GM12878 (cell line): ENCODE measurements around the gene CNRIP1.

ENCODE experiments used
- CTCF ChIP-seq, 3 experiments: IDR thresholded peaks in 2 of 3; conservative IDR thresholded peaks in 1 of 3; 2 replicates each; pipeline ENCODE4 v1.5.1; 2011; ENCODE audit warnings: low read depth in 3 of 3, low read length in 3 of 3, mild to moderate bottlenecking in 3 of 3, control low read depth in 2 of 3, moderate library complexity in 2 of 3, inconsistent platforms in 1 of 3, mixed read lengths in 1 of 3; ENCODE audit not compliant: control insufficient read depth in 2 of 3, insufficient read depth in 1 of 3; ENCODE audit errors: extremely low read depth in 1 of 3
- EP300 ChIP-seq, 2 experiments: fragments of 150-350 bp in 1 of 2; IDR thresholded peaks; 2 replicates each; pipeline ENCODE4 v1.6.1; 2011 to 2012; ENCODE audit warnings: low read depth in 2 of 2, low read length in 2 of 2, borderline replicate concordance in 1 of 2, improper control_type of control experiment in 1 of 2, inconsistent platforms in 1 of 2; ENCODE audit not compliant: control insufficient read depth in 1 of 2
- ESRRA ChIP-seq: IDR thresholded peaks from 2 replicates; pipeline ENCODE4 v1.6.1; 2012; ENCODE audit warnings: mild to moderate bottlenecking, low read length, improper control_type of control experiment
- EZH2 ChIP-seq: IDR thresholded peaks from 2 replicates; pipeline ENCODE4 v1.6.1; 2012; ENCODE audit warnings: low read depth, mild to moderate bottlenecking, control low read depth, inconsistent platforms, low read length, borderline replicate concordance; ENCODE audit not compliant: control insufficient read depth
- NFYB ChIP-seq: IDR thresholded peaks from 2 replicates; pipeline ENCODE4 v1.6.1; 2011; ENCODE audit warnings: low read depth, mild to moderate bottlenecking, low read length, improper control_type of control experiment, moderate library complexity; ENCODE audit not compliant: insufficient read depth
- POLR2A ChIP-seq: IDR thresholded peaks from 2 replicates; pipeline ENCODE4 v1.6.1; 2011; ENCODE audit warnings: low read depth, mild to moderate bottlenecking, low read length
- RFX5 ChIP-seq: IDR thresholded peaks from 2 replicates; pipeline ENCODE4 v1.6.1; 2011; ENCODE audit warnings: low read depth, low read length, improper control_type of control experiment
- SRF ChIP-seq, 2 experiments: IDR thresholded peaks; 2 replicates each; pipeline ENCODE4 v1.6.1; 2011; ENCODE audit warnings: low read depth in 2 of 2, low read length in 2 of 2, mild to moderate bottlenecking in 1 of 2, moderate library complexity in 1 of 2
- ZNF217 ChIP-seq: fragments of 450-650 bp; IDR thresholded peaks from 2 replicates; pipeline ENCODE4 v1.6.1; 2017; ENCODE audit warnings: antibody characterized with exemption, mild to moderate bottlenecking
- TF ChIP-seq, protein P1 (sequence below): IDR thresholded peaks from 2 replicates; pipeline ENCODE4 v1.6.1; 2012; ENCODE audit warnings: mild to moderate bottlenecking, low read depth, low read length

DNA sequence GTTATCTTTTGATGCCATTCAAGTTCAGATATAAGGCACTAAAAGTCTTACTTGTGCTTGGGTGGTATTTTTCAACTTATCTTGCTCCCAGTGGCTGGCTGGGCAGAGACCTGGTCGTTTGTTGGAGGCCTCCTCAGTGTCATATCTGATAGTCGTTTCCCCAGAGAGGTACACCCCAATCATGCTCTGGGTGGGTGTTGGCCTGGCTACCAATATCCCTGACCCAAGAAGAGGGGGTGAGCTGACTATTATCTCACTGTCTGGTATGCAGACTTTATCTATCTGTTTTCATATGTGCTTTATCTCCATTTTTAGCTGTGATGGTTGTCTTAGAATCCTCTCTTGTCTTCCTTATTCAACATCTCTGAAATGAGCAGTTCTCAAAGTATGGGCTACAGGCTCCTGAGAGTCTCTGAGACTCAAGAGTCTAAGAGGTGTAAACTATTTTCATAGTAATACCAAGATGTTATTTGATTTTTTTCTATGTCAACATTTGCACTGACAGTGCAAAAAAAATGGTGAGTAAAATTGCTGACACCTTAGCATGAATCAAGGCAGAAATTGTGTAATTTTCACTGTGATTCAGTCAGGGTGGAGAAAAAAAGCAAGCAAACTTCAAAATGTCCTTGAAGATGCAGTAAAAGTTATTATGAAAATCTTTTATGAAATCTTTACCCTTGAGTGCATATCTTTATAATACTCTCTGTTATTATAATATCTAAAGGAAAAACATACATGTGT, 33.1 kb upstream of the CNRIP1 start:
- TF ChIP-seq ZNF217 (no peak), SRF (IDR thresholded peaks at IDR 0.05; ENCODE audit: low read depth in 2 of 2, low read length in 2 of 2) (no peak), RFX5 (no peak), EZH2 (no peak), CTCF (IDR thresholded peaks at IDR 0.05 in 2 of 3, conservative IDR thresholded peaks at IDR 0.05 in 1 of 3; ENCODE audit: control insufficient read depth in 2 of 3, extremely low read depth in 1 of 3, insufficient read depth in 1 of 3, low read depth in 3 of 3, low read length in 3 of 3) (no peak), EP300 (IDR thresholded peaks at IDR 0.05; ENCODE audit: borderline replicate concordance in 1 of 2, control insufficient read depth in 1 of 2, low read depth in 2 of 2, low read length in 2 of 2) (no peak), POLR2A (no peak), NFYB (no peak), ESRRA (no peak)
- TF ChIP-seq, protein P1, sequence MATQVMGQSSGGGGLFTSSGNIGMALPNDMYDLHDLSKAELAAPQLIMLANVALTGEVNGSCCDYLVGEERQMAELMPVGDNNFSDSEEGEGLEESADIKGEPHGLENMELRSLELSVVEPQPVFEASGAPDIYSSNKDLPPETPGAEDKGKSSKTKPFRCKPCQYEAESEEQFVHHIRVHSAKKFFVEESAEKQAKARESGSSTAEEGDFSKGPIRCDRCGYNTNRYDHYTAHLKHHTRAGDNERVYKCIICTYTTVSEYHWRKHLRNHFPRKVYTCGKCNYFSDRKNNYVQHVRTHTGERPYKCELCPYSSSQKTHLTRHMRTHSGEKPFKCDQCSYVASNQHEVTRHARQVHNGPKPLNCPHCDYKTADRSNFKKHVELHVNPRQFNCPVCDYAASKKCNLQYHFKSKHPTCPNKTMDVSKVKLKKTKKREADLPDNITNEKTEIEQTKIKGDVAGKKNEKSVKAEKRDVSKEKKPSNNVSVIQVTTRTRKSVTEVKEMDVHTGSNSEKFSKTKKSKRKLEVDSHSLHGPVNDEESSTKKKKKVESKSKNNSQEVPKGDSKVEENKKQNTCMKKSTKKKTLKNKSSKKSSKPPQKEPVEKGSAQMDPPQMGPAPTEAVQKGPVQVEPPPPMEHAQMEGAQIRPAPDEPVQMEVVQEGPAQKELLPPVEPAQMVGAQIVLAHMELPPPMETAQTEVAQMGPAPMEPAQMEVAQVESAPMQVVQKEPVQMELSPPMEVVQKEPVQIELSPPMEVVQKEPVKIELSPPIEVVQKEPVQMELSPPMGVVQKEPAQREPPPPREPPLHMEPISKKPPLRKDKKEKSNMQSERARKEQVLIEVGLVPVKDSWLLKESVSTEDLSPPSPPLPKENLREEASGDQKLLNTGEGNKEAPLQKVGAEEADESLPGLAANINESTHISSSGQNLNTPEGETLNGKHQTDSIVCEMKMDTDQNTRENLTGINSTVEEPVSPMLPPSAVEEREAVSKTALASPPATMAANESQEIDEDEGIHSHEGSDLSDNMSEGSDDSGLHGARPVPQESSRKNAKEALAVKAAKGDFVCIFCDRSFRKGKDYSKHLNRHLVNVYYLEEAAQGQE = no peak
